Measurements from ENCODE around the gene GNAZ.

The GNAZ gene

GRCh38 chr22:23094695-23095681 is 24.7 kb downstream of the GNAZ start:
- DNase-seq = no peak

DNA sequence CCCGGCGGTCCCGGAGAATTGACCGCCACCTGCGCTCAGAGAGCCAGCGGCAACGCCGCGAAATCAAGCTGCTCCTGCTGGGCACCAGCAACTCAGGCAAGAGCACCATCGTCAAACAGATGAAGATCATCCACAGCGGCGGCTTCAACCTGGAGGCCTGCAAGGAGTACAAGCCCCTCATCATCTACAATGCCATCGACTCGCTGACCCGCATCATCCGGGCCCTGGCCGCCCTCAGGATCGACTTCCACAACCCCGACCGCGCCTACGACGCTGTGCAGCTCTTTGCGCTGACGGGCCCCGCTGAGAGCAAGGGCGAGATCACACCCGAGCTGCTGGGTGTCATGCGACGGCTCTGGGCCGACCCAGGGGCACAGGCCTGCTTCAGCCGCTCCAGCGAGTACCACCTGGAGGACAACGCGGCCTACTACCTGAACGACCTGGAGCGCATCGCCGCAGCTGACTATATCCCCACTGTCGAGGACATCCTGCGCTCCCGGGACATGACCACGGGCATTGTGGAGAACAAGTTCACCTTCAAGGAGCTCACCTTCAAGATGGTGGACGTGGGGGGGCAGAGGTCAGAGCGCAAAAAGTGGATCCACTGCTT is 25.5 kb downstream of the GNAZ start:
- no peak for DNase-seq

DNA sequence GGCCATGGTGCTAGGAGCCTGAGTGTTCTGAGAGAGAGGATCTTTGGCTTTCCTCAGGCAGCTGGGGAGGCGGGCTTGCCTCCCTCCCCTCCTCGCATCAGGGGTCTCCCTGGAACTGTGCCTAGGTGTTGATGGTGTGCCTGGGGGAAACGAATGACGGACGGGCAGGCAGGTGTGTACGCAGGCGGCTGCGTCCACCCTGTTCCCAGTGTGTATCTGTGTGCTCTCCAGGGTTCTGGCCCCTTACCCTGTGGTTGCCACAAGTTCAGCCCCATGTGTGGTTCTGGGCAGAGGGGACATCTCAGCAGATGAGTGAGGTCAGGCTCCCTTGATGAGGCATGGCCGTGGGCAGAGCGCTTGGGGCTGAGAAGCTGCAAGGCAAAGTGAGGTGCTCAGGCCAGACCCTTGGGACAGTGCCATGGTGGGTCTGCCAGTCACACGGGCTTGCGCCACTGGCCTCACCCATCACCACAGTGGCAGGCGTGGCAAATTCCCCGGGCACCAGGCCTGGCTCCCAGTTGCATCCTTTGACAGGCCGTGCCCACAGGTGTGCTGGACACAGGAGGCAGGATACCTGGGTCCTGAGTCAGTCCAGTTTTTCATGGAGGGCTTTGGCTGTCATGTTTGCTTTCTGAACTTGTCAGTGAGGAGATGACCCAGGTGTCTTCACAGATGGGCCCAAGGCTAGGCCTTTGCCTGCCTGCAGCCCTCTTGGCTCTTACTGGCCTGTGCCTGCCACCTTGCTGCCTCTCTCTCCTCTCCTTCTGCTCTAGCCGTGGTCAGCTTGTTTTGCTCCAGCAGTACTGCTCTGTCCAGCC is 27.3 kb downstream of the GNAZ start:
- DNase-seq = no peak

DNA sequence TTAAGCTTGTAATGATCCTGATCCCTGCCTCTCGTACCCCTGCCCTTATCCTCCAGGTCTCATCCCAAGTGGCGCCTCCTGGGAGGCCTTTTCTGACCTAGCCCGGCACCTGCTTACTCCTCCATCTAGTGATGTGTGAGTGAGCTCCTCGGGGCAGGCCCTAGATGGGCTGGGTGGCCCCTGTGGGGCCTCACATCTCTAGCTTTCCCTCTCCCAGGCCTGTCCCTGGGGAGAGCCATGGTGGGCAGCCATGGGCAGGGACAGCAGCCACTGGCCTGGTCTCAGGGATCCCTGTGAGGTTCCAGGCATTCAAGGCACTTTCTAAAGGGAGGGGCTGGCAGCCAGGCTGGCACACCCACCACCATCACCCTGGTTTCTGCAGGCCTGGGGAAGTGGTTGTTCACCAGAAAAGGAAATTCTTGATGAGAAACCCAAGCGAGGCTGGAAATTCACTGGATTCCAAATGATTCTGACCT is 27.9 kb downstream of the GNAZ start:
- DNase-seq = no peak

- no peak for DNase-seq
Measured at GRCh38 chr22:23098718-23099530, 28.6 kb downstream of the GNAZ start.

DNA sequence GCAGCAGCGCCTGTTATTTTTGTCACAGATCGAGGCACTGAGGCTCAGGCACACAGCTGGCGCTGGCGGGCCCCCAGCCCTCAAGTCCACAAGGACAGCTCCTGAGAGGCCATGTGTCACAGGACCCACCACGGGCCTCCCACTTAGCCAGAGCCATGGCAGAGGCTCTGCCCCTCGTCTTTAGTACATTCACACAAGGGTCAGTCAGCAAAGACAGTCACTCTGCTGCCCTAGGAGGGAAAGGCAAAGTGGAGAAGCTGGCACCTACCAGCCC is 29.1 kb downstream of the GNAZ start:
- no peak for DNase-seq

DNA sequence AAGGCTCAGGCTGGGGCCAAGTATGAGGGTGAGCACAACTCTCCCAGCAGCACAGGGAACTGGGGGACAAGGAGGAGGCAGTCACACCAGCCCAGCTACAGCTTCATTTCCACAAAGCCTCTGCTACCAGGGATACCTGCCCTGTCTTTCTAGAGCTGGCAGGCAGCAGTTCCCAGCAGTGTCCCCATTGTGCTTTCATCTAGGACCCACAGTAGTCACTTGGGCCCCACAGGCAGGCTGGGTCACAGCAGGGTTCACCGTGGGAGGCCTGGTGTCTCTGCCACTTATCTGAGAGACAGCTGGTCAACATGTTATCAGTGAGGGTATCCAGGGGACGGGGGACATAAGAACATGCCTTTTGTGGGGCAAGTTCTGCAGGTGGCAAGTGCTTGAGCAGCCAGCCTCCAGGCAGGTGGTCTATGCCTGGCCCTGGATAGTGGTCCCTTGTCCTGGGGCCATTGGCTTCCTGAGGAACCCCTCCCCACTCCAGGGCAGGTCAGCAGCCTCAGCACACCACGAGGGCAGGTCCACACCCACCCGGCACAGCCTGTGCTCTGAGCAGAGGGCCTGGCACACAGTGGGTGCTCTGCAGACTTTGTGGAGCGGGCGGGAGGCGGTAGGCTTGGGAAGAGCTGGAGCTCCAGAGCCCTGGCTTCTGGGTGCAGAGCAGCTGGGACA is 29.9 kb downstream of the GNAZ start:
- DNase-seq = no peak

GRCh38 chr22:23101524-23101923 is 31.2 kb downstream of the GNAZ start:
- no peak for DNase-seq

DNA sequence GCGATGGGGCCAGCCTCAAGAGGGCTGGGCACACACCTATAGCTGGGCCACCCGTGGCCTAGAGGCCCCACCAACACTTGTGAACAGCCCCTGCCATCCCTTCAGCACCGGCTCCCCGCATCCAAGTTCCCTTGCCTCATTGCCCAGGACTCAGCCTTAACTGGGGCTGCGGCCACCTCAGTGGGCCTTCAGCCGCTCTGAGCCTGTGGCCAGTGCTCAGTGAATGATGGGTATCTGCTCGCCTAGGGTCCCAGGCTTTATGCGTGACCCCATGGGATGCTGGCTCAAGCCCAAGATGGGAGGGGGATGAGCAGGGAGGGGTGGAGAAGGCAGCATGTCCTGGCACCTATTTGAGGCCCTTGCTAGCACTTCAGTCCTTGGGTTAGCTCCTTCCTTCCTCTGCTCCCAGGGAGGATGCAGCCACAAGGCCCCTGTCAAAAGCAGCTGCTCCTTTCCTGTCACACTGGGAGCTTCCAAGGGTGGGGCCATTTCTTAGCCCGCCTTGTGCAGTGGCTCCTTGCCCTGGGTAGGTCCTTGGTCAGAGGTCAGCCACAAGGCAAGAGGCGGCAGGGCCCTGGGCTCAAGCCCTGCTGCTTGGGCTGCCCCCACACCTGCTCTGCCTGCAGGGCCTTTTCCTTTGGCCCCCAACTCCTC is 31.8 kb downstream of the GNAZ start:
- no peak for DNase-seq

DNA sequence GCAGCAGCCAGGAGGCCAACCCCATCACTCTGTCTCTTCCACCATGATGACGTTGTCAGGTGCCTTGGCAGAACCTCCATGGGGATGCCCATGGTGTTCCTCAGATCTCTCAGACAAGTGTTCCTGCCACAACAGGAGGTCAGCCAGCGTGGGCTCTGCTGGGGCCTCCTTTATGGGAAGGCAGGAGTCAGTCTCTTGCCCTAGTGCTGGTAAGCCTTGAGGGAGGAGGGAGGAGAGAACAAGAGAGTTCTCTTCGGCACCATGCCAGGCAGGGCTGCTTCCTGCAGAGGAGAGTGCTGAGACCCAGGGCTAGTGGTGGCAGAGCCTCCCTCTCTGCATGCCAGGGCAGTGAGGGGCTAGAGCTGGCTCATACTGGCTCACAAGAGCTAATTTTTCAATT is 32.5 kb downstream of the GNAZ start:
- DNase-seq = no peak

DNA sequence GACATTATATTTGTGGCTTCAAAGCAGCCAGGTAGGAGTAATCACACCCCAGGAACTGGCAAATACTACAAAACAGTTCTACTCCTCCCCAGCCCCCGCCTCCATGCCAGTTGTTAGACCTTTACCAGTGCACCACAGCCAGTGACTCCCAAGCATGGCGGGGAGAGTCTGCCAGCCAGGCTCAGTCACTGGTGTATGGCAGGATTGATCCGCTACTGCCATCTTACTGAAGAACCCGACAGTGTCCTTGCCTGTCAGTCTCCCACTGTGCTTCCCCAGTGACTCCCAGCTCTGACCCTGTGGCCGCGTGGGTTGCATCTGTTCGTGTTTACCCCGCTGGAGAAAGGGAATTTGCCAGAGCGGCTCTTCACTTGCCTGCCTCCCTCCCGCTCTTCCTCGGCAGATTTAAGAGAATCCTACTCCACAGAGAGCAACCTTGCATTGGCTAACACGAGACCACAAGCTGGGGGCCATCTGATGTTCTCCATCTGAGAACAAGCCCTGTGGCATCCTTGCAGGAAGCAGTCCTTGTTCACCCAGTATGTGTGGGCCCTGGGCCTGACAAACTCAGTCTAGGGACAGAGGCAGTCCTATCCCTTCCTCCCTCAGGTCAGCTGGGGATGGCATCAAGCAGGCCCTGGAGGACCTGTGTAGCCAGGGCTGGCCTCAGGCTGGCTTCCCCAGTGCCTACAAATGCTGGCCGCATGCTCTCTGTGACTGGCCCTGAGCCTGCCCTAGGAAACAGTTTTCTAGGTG is 33.1 kb downstream of the GNAZ start:
- no peak for DNase-seq

DNA sequence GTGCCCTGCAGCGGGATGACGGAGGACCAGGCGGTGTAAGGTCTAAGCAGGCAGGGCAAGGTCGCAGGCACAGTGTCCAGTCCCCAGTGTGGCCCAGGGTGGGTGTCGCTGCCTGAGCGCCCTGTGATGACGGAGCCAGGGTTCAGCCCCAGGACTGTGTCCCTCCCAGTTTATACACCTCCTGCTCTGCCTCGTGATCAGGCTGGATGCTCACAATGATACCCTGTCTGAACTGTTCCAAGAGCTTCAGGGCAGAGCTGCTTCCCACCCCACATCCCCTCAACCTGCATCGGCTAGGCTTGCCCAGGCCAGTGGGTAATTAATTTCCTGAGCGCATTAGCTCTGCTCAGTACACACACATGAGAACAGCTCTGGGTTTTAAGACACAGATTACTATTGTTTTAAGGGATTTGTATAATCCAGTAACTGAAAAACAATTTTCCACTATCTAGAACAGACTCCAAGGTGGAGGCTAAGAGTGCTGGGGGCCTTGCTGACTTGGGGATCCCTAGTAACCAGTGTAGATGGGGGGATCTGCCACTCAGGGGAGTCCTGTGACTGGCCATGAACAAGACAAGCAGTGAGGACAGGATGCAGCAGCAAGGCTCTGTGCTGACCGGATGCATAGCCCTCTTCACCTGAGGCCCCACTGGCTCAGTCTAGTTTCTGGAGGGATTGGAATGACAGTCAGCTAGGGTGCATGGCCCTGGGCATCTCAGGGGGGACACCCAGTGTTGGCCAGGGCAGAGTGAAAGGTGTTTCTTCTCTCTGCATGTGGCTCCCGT is 34.1 kb downstream of the GNAZ start:
- DNase-seq = no peak

DNA sequence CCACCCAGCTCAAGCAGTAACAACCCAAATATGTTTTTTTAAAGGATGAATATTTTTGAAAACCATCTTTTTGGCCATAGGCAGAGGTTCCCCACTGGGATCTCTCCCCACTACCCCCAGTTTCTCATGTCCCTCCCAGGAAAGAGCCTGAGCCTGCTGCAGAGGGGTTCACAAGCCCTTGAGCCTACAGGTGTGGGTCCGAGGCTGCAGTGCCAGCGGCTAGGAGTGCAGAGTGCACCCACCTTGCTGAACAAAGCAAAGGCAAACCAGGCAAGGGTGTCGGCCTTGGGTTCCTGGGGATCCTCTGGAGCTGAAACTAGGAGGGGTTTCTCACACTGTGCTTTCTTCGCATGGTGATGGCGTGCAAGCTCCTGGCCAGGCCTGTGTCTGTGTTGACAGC is 35.0 kb downstream of the GNAZ start:
- no peak for DNase-seq

DNA sequence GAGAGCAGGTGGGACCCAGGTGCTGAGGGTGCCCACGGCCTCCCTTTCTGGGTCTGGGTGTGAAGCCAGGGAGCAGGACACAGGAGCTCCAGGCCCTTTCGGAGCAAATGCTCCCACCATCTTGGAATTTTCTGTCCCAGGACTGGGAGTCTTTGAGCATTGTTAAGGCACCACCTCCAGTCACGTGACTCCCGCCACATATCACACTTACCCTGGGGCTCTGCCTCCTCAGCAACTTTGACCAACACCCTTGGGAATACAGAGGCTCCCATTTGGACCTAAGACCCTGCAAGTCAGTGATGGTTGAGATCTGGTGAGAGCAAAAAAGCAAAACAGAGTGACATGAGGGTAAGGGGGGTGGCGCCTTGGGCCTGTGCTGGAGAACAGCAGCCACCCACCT is 35.6 kb downstream of the GNAZ start:
- no peak for DNase-seq

GRCh38 chr22:23106344-23106743 is 36.0 kb downstream of the GNAZ start:
- DNase-seq = no peak

- no peak for DNase-seq
Measured at GRCh38 chr22:23106906-23107367, 36.6 kb downstream of the GNAZ start.

GRCh38 chr22:23107487-23108248 is 37.3 kb downstream of the GNAZ start:
- no peak for DNase-seq

DNA sequence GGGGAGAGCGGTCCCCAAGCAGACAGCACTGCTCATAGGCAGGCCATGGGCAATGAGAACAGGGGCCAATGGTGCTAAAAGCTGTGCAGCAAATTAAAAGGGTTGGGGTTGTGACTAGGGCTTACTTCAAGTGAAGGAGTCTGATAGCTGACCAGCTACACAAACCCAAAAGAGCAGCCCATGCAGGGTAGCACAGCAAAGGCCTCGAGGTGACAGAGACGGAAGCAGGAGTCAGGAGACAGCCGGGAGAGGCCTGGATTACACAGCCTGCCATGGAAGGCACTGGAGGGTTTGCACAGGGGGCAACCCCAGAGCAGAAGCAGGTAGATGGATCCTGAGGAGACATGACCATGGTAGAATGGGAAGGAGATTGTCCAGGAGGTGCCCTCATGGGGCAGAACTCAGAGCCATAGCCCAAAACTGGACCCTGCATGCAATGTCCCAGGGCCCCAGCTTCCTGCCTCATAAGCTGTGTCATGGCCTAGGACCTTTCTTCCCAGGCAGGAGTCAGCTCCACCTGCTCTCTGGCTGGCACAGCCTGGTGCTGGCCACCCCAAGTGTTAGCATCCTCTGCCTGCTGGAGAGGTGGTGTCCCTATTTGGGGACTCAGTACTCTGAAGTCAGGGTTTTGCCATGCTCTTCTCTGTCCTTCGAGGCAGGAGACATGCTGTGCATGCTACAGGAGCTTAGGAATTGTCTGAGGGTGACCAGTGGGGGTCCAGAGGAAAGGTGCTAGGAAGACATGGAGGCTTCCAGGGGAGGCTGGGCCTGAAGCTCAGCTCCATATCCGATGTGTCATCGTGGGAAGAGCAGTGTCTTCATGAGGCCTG is 38.1 kb downstream of the GNAZ start:
- DNase-seq = no peak
